SK-N-SH (cell line): ENCODE measurements around the gene UBAC2.
A peak's percentile ranks its signal among the peaks of the same experiment; 100 is the strongest.

Experiments
- CTCF ChIP-seq: fragments of 200-600 bp; sonication (generic); IDR thresholded peaks from 2 replicates; pipeline ENCODE4 v1.6.1; 2017; ENCODE audit warnings: antibody characterized with exemption, mild to moderate bottlenecking, moderate library complexity
- EZH2phosphoT487 ChIP-seq: fragments of 200-600 bp; sonication (generic); IDR thresholded peaks from 2 replicates; pipeline ENCODE4 v1.6.1; 2017; ENCODE audit warnings: low read depth, mixed run types, mild to moderate bottlenecking, antibody characterized with exemption, moderate library complexity, borderline replicate concordance
- RFX5 ChIP-seq: IDR thresholded peaks from 2 replicates; pipeline ENCODE4 v1.6.1; 2012; ENCODE audit warnings: mild to moderate bottlenecking, improper control_type of control experiment, low read length
- TF ChIP-seq, protein P1 (sequence below): IDR thresholded peaks from 2 replicates; pipeline ENCODE4 v1.6.1; 2012; ENCODE audit warnings: mild to moderate bottlenecking, low read depth, low read length, moderate library complexity

DNA sequence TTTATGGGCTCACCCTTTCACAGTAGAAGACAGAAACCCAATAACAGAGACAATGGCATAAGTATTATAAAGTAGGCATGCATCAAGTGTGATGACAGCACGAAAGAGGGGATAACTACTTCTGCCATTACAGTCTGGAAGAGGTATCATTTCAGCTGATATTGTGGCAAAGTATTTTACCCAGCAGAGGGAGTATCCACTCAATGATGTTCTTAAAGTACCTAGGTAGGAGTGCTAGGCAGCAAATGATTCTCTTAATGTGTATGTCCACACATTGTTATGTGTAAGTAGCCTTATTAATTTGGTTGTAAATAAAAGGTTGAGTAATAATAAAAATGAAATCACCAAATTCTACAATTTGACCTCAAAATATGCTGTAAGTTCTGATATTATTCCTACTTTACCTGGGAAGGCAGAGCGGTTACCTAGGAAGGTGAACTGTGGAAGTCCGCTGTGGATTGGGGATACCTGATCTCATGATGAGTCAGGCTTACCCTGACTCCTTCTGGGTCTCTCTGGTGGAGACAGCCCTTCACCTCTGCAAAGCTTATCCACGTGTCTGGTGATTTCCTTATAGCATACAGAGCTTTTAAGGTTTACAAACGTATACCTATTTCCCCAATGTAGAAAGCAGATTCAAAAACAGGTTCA is 4.1 kb upstream of the UBAC2 start:
- TF ChIP-seq CTCF = peak; percentile 30
- TF ChIP-seq EZH2phosphoT487 = no peak
- TF ChIP-seq RFX5 = no peak
- TF ChIP-seq, protein P1, sequence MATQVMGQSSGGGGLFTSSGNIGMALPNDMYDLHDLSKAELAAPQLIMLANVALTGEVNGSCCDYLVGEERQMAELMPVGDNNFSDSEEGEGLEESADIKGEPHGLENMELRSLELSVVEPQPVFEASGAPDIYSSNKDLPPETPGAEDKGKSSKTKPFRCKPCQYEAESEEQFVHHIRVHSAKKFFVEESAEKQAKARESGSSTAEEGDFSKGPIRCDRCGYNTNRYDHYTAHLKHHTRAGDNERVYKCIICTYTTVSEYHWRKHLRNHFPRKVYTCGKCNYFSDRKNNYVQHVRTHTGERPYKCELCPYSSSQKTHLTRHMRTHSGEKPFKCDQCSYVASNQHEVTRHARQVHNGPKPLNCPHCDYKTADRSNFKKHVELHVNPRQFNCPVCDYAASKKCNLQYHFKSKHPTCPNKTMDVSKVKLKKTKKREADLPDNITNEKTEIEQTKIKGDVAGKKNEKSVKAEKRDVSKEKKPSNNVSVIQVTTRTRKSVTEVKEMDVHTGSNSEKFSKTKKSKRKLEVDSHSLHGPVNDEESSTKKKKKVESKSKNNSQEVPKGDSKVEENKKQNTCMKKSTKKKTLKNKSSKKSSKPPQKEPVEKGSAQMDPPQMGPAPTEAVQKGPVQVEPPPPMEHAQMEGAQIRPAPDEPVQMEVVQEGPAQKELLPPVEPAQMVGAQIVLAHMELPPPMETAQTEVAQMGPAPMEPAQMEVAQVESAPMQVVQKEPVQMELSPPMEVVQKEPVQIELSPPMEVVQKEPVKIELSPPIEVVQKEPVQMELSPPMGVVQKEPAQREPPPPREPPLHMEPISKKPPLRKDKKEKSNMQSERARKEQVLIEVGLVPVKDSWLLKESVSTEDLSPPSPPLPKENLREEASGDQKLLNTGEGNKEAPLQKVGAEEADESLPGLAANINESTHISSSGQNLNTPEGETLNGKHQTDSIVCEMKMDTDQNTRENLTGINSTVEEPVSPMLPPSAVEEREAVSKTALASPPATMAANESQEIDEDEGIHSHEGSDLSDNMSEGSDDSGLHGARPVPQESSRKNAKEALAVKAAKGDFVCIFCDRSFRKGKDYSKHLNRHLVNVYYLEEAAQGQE = no peak
